ENCODE data around the gene DNER. TPM values are rescaled to one million over a fixed set of nuclear protein-coding genes. Genes with fewer than 3 reads are reported as not detected.

Gene DNER
- total and polyA plus RNA-seq, 2 donors from 2014 or later, result 16.5 to 21.9 TPM

DNA sequence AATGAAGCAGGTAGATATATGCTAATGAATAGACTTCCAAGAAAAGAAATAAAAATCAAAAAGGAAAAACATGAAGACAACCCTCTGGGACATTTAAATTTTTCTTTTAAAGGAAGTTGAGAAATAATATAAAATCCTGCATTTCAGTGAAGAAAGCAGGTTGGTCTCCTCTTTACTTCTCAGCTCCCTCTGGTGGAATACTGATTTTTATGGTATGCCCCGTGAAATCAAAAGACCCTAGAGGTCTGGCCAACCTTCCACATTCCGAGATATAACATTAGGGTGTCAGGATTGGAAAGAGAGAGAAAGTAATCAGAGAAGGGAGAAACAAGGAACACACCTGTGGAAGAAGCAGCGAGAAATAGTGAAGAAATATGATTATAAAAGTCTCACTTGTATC, 72.7 kb downstream of the DNER start:
- FAIRE-seq, result no peak

GRCh38 chr2:229640636-229641035, 73.7 kb downstream of the DNER start:
- no peaks in the 10 kb centered on the region for H3K36me3 ChIP-seq (ENCODE audit: control insufficient read depth in 2 of 3, insufficient read depth in 3 of 3, low read length in 3 of 3)
- TF ChIP-seq, protein P1, sequence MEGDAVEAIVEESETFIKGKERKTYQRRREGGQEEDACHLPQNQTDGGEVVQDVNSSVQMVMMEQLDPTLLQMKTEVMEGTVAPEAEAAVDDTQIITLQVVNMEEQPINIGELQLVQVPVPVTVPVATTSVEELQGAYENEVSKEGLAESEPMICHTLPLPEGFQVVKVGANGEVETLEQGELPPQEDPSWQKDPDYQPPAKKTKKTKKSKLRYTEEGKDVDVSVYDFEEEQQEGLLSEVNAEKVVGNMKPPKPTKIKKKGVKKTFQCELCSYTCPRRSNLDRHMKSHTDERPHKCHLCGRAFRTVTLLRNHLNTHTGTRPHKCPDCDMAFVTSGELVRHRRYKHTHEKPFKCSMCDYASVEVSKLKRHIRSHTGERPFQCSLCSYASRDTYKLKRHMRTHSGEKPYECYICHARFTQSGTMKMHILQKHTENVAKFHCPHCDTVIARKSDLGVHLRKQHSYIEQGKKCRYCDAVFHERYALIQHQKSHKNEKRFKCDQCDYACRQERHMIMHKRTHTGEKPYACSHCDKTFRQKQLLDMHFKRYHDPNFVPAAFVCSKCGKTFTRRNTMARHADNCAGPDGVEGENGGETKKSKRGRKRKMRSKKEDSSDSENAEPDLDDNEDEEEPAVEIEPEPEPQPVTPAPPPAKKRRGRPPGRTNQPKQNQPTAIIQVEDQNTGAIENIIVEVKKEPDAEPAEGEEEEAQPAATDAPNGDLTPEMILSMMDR (IDR thresholded peaks at IDR 0.05; ENCODE audit: borderline replicate concordance, extremely low read depth, insufficient read depth), result no peak
- H3K27ac ChIP-seq (ENCODE audit: low read depth in 2 of 2, low read length in 2 of 2), result no peak overlapping the region
- intact Hi-C loops (cut with DNase I), result no loop called here
- no peak overlapping the region for H3K4me3 ChIP-seq (ENCODE audit: low read length in 3 of 3)
- DNase-seq (no peak), FAIRE-seq (no peak)
- peaks cover 0 to 3% (median 0%) of the 10 kb centered on the region in 3 donors for H3K4me1 ChIP-seq (ENCODE audit: control insufficient read depth in 2 of 3, insufficient read depth in 2 of 3, low read depth in 1 of 3, low read length in 3 of 3)
- H3K9me3 ChIP-seq (ENCODE audit: control insufficient read depth in 2 of 3, insufficient read depth in 1 of 3, low read length in 3 of 3), result no peaks in the 10 kb centered on the region
- no peak overlapping the region for H3K9ac ChIP-seq (ENCODE audit: low read length in 3 of 3)
- no peaks in the 10 kb centered on the region for H3K27me3 ChIP-seq (ENCODE audit: control insufficient read depth, insufficient read depth, low read length)

More for the DNA sequence above, 72.7 kb downstream of the DNER start:
- intact Hi-C loops (cut with DNase I), result no loop called here
- peaks cover 0 to 3% (median 0%) of the 10 kb centered on the region in 3 donors for H3K4me1 ChIP-seq (ENCODE audit: control insufficient read depth in 2 of 3, insufficient read depth in 2 of 3, low read depth in 1 of 3, low read length in 3 of 3)
- TF ChIP-seq, protein P1 (IDR thresholded peaks at IDR 0.05; ENCODE audit: borderline replicate concordance, extremely low read depth, insufficient read depth), result no peak
- H3K9ac ChIP-seq (ENCODE audit: low read length in 3 of 3), result no peak overlapping the region
- H3K27ac ChIP-seq (ENCODE audit: low read depth in 2 of 2, low read length in 2 of 2), result no peak overlapping the region
- H3K27me3 ChIP-seq (ENCODE audit: control insufficient read depth, insufficient read depth, low read length), result no peaks in the 10 kb centered on the region
- no peaks in the 10 kb centered on the region for H3K9me3 ChIP-seq (ENCODE audit: control insufficient read depth in 2 of 3, insufficient read depth in 1 of 3, low read length in 3 of 3)
- H3K36me3 ChIP-seq (ENCODE audit: control insufficient read depth in 2 of 3, insufficient read depth in 3 of 3, low read length in 3 of 3), result no peaks in the 10 kb centered on the region
- H3K4me3 ChIP-seq (ENCODE audit: low read length in 3 of 3), result no peak overlapping the region
- no peak for DNase-seq

- no peak overlapping the region for H3K4me3 ChIP-seq (ENCODE audit: low read length in 3 of 3)
- no peak for DNase-seq
- TF ChIP-seq, protein P1 (IDR thresholded peaks at IDR 0.05; ENCODE audit: borderline replicate concordance, extremely low read depth, insufficient read depth), result no peak
- no peak overlapping the region for H3K9ac ChIP-seq (ENCODE audit: low read length in 3 of 3)
- FAIRE-seq, result no peak
- no peaks in the 10 kb centered on the region for H3K36me3 ChIP-seq (ENCODE audit: control insufficient read depth in 2 of 3, insufficient read depth in 3 of 3, low read length in 3 of 3)
- H3K27me3 ChIP-seq (ENCODE audit: control insufficient read depth, insufficient read depth, low read length), result no peaks in the 10 kb centered on the region
- peaks cover 0 to 3% (median 0%) of the 10 kb centered on the region in 3 donors for H3K4me1 ChIP-seq (ENCODE audit: control insufficient read depth in 2 of 3, insufficient read depth in 2 of 3, low read depth in 1 of 3, low read length in 3 of 3)
- H3K9me3 ChIP-seq (ENCODE audit: control insufficient read depth in 2 of 3, insufficient read depth in 1 of 3, low read length in 3 of 3), result no peaks in the 10 kb centered on the region
- intact Hi-C loops (cut with DNase I), result no loop called here
- H3K27ac ChIP-seq (ENCODE audit: low read depth in 2 of 2, low read length in 2 of 2), result no peak overlapping the region
These were observed 77.8 kb downstream of the DNER start for GRCh38 chr2:229636571-229636970.

- Histone ChIP-seq H3K4me3 (ENCODE audit: low read length in 3 of 3) (no peak overlapping the region), H3K4me1 (ENCODE audit: control insufficient read depth in 2 of 3, insufficient read depth in 2 of 3, low read depth in 1 of 3, low read length in 3 of 3) (peaks cover 0 to 3% (median 0%) of the 10 kb centered on the region in 3 donors), H3K27ac (ENCODE audit: low read depth in 2 of 2, low read length in 2 of 2) (no peak overlapping the region), H3K9me3 (ENCODE audit: control insufficient read depth in 2 of 3, insufficient read depth in 1 of 3, low read length in 3 of 3) (no peaks in the 10 kb centered on the region), H3K36me3 (ENCODE audit: control insufficient read depth in 2 of 3, insufficient read depth in 3 of 3, low read length in 3 of 3) (no peaks in the 10 kb centered on the region), H3K9ac (ENCODE audit: low read length in 3 of 3) (no peak overlapping the region), H3K27me3 (ENCODE audit: control insufficient read depth, insufficient read depth, low read length) (no peaks in the 10 kb centered on the region)
- TF ChIP-seq, protein P1 (IDR thresholded peaks at IDR 0.05; ENCODE audit: borderline replicate concordance, extremely low read depth, insufficient read depth), result no peak
- DNase-seq (no peak), FAIRE-seq (no peak)
- intact Hi-C loops (cut with DNase I), result no loop called here
These were observed 79.0 kb downstream of the DNER start for GRCh38 chr2:229635371-229635680.

Measured in kidney (tissue), 14 donors.